GM21390 (cell line): ENCODE data around the gene FDXACB1.
"Not testable (repeated sequence)": the region's sequence is repeated elsewhere in the genome, so short reads cannot be mapped to it uniquely, and the experiment has no call there.

ENCODE experiments used
- ATAC-seq: cut with Tn5 transposase; IDR thresholded peaks from one replicate; pipeline ENCODE4 v1.9.1; 2021; ENCODE audit not compliant: unreplicated experiment

FDXACB1 gene

DNA sequence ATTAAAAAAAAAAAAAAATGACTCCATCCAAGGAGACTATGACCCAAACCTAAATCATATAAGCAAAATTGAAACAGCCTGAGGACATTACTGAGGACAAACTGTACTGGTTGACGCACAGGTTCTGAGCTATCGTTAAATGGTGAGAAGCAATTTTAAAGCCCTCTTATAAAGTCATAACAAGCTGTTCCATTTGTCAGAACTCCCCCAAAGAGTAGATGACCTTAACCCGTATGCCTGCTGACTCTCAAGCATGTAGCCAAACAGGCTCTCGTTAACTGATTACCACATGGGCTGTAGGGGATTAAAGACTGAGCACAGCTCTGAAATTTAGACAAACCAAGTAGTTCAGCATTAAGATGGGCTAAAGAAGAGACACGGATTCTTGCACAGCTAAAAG lies 30.4 kb upstream of the FDXACB1 start:
- no peak for ATAC-seq

GRCh38 chr11:111908639-111909305 lies 29.8 kb upstream of the FDXACB1 start:
- no peak for ATAC-seq

DNA sequence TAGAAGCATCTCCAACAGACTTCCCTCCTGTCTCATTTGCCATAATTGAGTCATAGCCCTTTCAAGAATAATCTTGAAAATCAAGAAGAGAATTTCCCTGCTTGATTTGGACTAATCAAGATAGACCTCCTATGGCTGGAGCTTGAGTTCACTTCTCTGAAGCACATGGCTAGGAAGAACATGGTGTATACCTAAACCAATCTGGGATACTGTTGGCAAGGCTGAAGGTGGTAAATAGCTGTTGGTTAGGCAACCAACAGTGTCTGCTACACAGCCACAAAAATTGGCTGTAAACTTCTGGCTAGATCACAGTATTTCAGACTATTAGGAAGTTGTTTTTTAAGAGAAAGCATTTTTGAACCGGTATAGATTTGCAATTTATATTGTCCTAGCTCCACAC lies 27.7 kb upstream of the FDXACB1 start:
- no peak for ATAC-seq

- ATAC-seq, result no peak
These were observed 26.4 kb upstream of the FDXACB1 start for GRCh38 chr11:111905411-111905810.

DNA sequence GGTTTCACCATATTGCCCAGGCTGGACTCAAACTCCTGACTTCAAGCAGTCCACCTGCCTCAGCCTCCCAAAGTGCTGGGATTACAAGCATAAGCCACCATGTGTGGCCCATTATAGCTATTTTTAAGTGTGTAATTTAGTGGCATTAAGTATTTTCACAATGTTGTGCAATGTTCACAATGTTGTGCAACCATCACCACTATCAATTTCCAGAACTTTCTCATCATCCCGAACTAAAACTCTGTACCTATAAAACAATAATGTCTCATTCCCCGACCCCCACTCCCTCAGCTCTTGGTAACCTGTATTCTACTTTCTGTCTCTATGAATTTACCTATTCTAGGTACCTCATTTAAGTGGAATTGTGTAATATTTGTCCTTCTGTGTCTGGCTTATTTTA lies 7.9 kb upstream of the FDXACB1 start:
- ATAC-seq, result no peak

DNA sequence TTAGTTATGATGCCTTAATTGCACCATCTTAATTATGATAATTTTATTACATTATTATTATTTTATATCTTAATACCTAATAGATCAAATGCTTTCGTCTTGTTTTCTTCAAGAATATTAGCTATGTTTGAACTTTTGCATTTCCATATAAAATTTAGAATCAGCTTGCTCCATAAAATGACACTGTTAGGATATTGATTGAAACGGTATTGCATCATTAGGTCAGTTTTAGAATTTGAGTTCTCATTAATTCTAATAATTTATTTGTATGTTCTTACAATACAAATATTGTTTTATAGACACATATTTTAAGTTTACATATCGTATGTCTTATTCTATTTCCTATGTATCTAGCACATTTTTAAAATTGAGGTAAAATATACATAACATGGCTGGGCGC lies 7.1 kb upstream of the FDXACB1 start:
- ATAC-seq, result no peak

GRCh38 chr11:111885053-111885452 lies 6.1 kb upstream of the FDXACB1 start:
- not testable (repeated sequence) for ATAC-seq

DNA sequence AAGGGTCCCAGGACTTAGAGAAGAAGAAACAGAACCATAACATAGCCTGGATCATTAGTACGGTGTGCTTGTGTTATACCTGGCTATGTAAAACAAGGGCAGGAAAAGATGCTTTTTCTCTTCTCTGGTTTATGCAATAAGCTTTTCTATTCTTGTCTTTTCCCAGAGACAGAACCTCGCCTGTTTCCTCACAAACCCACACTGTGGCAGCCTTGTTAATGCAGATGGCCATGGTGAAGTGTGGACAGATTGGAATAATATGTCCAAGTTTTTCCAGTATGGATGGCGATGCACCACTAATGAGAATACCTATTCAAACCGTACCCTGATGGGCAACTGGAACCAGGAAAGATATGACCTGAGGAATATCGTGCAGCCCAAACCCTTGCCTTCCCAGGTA lies 3.2 kb upstream of the FDXACB1 start:
- no peak for ATAC-seq

DNA sequence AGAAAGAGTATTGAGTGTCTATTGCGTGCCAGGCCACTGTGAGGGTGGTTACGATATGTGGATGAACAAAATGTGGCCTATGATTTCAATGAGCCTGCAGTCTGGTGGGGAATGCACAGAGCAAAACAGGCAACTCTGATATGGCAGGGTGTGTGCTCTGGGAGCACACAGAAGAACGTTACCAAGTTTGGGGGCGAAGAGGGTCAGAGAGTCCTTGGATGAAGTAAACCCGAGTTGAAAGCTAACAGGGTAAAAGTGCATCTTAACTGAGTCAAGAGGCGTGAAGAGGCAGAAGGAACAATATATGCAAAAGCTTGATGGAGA lies 634 bp upstream of the FDXACB1 start:
- no peak for ATAC-seq

DNA sequence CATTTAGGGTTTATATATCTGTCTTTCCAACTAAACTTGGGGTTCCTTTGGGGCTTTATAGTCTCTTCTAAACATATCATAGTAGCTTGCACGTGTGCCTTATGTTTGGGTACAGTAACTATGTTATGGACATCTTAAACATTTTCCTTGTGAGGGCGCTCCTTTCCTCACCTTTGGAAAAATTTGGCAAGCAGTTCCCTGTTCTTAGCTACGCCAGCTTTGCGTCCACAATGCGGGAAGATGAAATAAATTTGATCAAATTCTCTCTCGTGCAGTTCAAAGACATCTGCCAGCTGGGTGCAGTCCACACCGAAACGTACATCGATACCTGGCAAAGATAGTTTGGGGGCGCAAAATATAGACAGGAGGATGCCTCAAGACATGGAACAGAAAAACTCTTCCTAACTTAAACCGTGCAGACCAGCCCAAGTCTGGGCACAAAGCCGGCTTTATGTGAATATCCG lies 548 bp downstream of the FDXACB1 start:
- peak; percentile 17 for ATAC-seq

GRCh38 chr11:111871693-111872161 lies 7.2 kb downstream of the FDXACB1 start:
- no peak for ATAC-seq

DNA sequence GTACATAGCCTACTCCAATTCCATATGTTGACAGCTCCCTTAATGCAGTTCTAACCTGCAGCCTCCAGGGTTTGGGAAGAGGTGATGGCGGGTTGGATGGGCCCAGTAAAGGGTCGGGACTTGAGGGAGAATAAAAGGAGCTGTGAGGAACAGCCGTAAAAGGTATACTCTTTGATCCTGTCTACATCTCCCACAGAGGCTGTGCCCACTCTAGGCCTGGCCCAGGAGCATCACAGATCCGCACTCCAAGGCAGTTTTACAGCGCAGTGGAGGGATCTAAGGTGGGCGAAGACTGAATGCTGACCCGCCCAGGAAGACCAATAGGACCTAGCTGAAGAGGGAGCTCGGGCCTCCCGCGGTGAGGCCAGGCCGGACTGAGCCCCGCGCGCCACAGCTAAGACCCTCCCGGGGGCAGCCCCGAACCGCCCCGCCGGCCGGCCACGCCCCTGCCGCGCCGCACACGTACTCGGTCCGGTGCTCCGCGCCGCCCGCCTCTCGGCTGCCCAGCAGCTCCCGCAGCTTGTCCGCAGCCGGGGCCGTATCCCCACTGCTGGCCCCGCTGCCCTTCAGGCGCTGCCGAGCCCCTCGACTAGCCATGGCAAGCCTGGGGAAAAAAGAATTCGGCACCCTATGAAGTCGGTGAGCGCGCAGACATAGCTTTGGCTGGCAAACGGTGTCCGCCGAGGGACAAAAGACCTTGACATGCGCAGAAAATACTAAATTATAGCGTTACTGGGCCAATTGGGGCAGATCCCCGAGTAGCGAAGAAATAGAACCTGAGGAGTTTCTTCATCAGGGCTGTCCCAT lies 7.9 kb downstream of the FDXACB1 start, which contains the start of gene ALG9:
ALG9 (minus strand) TSS at position 696 of the 807 bp plus-strand sequence; CDS start at position 597, 99 bp downstream.
- peak; percentile 89 for ATAC-seq

DNA sequence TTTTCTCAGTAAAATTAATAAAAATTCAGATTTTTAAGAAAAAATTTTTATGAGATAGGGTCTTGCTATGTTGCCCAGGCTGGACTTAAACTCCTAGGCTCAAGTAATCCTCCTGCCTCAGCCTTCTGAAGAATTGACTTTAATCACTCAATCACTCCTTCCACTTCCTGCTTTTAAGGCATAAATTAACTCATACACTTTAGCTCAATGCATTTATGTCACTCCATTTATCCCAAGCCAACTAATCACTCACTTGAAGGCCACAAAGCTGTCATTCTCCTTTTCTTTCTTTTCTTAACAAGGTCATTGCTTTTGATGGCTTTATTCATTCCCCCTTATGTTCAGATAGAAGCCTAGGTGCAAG lies 8.5 kb downstream of the FDXACB1 start:
- peak; percentile 10 for ATAC-seq

DNA sequence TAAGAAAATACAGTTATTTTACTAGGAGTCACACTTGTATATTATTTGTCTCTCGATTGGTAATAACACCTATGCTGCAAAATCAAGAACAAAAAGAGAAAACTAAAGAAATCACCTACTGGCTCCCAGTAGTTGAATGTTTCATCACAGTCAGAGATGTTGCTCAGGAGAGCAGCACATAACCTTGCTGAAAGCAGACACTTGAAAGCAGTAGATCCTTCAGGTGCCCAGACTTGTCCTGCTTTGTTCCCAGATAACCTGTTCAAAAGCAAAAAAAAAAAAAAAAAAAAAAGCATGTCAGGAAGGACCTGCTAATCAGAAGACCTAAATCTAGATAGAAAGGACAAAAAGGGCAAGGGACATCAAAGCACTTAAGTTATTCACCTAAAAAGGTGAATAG lies 8.9 kb downstream of the FDXACB1 start:
- no peak for ATAC-seq

DNA sequence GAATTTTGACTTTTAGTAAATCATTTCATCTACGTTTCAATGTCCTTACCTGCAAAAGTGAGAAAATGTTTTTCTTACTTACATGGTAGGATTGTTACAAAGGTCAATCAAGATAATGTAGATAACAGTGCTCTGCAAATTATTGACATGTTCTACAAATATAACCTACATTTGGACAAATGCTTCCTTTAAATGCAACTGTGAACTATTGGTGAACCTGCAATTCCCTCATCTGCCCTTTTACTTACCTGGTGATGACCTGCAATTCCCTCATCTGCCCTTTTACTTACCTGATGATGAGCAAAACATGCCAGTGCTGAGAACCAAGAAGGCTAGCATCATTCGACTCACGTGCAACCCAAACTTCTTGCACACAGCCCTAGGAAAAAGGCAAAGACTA lies 18.7 kb downstream of the FDXACB1 start:
- no peak for ATAC-seq

- no peak for ATAC-seq
These were observed 23.5 kb downstream of the FDXACB1 start for GRCh38 chr11:111855506-111855905.

DNA sequence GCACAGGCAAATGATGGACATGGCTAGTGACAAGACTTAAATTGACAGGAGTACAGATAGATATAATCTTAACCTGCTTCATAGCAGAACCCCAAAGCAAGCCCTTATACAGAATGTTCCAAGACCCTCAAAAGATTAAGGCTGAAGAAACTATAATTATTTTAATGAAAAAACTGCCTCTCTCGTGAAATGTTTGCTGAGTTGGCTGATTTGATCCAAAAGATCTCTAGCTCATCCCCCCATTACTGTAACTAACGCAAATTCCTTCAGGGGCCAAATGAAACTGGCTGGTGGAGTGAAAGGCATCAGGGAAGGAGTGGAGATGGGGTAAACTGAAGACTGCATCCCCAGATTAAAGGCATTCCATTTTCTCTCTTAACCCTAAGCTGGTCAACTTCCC lies 26.9 kb downstream of the FDXACB1 start:
- ATAC-seq, result no peak

GRCh38 chr11:111851636-111852035 lies 27.3 kb downstream of the FDXACB1 start:
- no peak for ATAC-seq

GRCh38 chr11:111851067-111851466 lies 27.9 kb downstream of the FDXACB1 start:
- no peak for ATAC-seq

- ATAC-seq, result no peak
These were observed 29.3 kb downstream of the FDXACB1 start for GRCh38 chr11:111849631-111850030.

DNA sequence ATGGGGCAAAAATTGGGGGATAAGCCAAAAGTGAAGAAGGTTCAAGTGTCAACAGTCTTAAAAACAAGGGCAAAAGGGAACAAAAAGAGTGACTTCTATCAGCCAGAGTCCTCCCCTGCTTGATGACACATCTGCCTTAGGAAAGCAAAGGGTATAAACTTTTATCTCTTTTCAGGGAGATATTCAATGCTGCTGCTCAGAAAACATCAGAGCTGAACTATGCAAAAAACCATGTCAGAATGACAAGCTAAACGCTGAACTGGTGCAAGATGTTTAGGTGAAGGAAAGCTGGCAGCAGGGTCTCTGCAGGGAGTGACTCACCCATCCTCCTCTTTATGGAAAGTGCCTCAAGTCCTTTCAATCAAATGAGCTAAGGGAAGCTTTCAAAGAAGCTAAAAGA lies 32.3 kb downstream of the FDXACB1 start:
- no peak for ATAC-seq

DNA sequence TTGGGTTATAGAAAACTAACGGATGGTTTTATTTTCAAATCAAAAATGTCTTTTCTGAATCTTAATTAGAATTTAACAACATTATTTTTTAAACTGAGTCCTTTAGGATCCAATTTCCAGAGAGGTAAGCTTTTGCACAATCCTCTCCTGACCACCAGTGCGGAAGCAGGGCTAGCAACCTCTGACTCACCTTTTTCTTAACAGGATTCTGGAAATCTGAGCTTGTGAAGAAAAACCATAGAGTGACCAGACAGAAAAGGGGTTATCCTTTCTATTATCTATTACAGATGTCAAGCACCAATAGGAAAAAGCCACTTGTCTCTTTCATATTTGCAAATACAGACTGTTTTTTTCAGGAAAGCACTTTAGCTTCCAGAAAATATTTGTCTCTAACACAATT lies 32.9 kb downstream of the FDXACB1 start:
- no peak for ATAC-seq
